Activated CD8-positive, alpha-beta T cell treated with anti-CD3 and anti-CD28 coated beads for 36 hours (primary cell): Measurements from ENCODE around the gene OCRL. TPM values are rescaled to one million over a fixed set of nuclear protein-coding genes. Genes with fewer than 3 reads are reported as not detected.

ENCODE experiments used
- ATAC-seq: fragments of 200-7000 bp; cut with Tn5 transposase; one replicate; pipeline ENCODE4 v1.10.0; 2021; ENCODE audit warnings: mild to moderate bottlenecking, moderate library complexity
- CTCF ChIA-PET: fragments of 350-600 bp; sonication (Branson Sonifier 250); formaldehyde crosslinking; loops from one replicate; lab custom pipeline; 2021; ENCODE audit warnings: antibody characterized with exemption; lab: Charles Lee
- POLR2A ChIA-PET: fragments of 350-600 bp; sonication (Branson Sonifier 250); formaldehyde crosslinking; loops from one replicate; lab custom pipeline; 2021; ENCODE audit warnings: antibody characterized with exemption; lab: Charles Lee
- DNase-seq: peaks from one replicate; pipeline ENCODE4 v3.0.0-alpha.2; 2020
- H3K27ac Mint-ChIP-seq: one replicate; pipeline ENCODE4 v1.8.0; 2021; ENCODE audit warnings: mild to moderate bottlenecking, mixed read lengths
- H3K27me3 Mint-ChIP-seq: one replicate; pipeline ENCODE4 v1.8.0; 2021; ENCODE audit warnings: mixed read lengths
- H3K36me3 Mint-ChIP-seq: one replicate; pipeline ENCODE4 v1.8.0; 2021; ENCODE audit warnings: low read depth, mixed read lengths
- H3K4me1 Mint-ChIP-seq: one replicate; pipeline ENCODE4 v1.8.0; 2021; ENCODE audit warnings: low read depth, mixed read lengths
- H3K4me3 Mint-ChIP-seq: one replicate; pipeline ENCODE4 v1.8.0; 2021; ENCODE audit warnings: mild to moderate bottlenecking, moderate library complexity, mixed read lengths
- H3K9me3 Mint-ChIP-seq: one replicate; pipeline ENCODE4 v1.8.0; 2021; ENCODE audit warnings: mixed read lengths
- intact Hi-C: fragments of 100-400 bp; cut with micrococcal nuclease; formaldehyde crosslinking; loops from one replicate; pipeline ENCODE4 v1.10.0; 2022
- total RNA-seq, 2 experiments: library from RNA; stranded (reverse); gene quantifications; one replicate each; pipeline ENCODE4 v1.2.3, GENCODE V29; 2021
- TF ChIP-seq, protein P1 (sequence below): fragments of 200-600 bp; IDR thresholded peaks from one replicate; pipeline ENCODE4 v1.8.0; 2022; ENCODE audit warnings: antibody characterized with exemption, mild to moderate bottlenecking

OCRL gene
- total RNA-seq, 2 experiments from 2014 or later = 2.0 to 2.2 TPM

DNA sequence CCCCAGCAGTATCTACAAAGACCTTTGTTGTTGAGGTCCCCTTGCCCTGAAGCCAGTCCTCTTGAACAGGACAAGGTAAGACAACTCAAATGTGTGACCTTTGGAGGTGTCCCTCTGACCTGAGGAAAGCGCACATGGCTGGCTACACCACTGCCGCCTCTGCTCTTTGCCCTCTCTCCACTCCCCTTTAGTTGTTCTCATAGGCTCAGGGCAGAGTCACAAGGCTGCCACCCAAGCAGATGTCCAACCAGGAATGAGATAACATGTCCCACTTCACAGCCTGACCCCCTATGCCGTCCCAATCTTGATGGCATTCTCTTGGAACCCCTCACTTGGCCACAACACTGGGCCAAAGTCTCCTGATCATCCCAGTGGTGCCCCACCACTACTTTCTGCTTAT, 68.4 kb downstream of the OCRL start:
- intact Hi-C loops = loop anchor here (5.0 to 10.0 kb wide), 3 partner anchors 119 to 586 kb away; no protein-coding TSS in a partner anchor
- H3K27ac Mint-ChIP-seq = no peak overlapping the region
- no peak overlapping the region for H3K4me3 Mint-ChIP-seq
- no peaks in the 10 kb centered on the region for H3K36me3 Mint-ChIP-seq
- TF ChIP-seq, protein P1, sequence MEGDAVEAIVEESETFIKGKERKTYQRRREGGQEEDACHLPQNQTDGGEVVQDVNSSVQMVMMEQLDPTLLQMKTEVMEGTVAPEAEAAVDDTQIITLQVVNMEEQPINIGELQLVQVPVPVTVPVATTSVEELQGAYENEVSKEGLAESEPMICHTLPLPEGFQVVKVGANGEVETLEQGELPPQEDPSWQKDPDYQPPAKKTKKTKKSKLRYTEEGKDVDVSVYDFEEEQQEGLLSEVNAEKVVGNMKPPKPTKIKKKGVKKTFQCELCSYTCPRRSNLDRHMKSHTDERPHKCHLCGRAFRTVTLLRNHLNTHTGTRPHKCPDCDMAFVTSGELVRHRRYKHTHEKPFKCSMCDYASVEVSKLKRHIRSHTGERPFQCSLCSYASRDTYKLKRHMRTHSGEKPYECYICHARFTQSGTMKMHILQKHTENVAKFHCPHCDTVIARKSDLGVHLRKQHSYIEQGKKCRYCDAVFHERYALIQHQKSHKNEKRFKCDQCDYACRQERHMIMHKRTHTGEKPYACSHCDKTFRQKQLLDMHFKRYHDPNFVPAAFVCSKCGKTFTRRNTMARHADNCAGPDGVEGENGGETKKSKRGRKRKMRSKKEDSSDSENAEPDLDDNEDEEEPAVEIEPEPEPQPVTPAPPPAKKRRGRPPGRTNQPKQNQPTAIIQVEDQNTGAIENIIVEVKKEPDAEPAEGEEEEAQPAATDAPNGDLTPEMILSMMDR = no peak
- no peaks in the 10 kb centered on the region for H3K9me3 Mint-ChIP-seq
- ATAC-seq (no peak), DNase-seq (no peak)
- peaks cover 19% of the 10 kb centered on the region for H3K4me1 Mint-ChIP-seq
- no peaks in the 10 kb centered on the region for H3K27me3 Mint-ChIP-seq
- ChIA-PET CTCF (interaction anchor here (0.8 to 2.1 kb wide), 3 partner anchors 29 to 452 kb away, joined by 3 to 8 read pairs (median 5); no protein-coding TSS in a partner anchor), POLR2A (no interaction called here)

DNA sequence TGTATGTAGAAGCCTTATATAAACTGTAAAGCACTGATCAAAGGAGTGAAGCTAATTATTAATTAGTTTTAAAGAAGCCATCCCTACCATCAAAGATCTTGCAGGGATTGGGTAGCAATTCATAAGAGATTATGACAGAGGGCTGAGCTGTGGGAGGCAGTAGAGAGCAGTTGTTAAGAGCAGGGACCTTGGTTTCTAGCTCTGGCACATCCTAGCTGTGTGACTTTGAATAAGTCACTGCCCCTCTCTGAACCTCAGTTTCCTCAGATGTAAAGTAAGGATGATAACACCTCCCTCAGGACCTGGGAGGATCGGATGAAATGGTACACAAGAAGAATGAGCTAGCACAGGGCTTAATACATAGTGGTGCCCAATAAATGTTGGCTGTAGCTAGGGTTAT, 69.3 kb downstream of the OCRL start:
- no peaks in the 10 kb centered on the region for H3K36me3 Mint-ChIP-seq
- no peaks in the 10 kb centered on the region for H3K9me3 Mint-ChIP-seq
- TF ChIP-seq, protein P1 = no peak
- peaks cover 13% of the 10 kb centered on the region for H3K4me1 Mint-ChIP-seq
- CTCF ChIA-PET = interaction anchor here (0.8 to 2.1 kb wide), 7 partner anchors 8 to 451 kb away, joined by 3 to 8 read pairs (median 5); no protein-coding TSS in a partner anchor
- intact Hi-C loops = loop anchor here (5.0 to 10.0 kb wide), 3 partner anchors 118 to 585 kb away; no protein-coding TSS in a partner anchor
- DNase-seq (no peak), ATAC-seq (no peak)
- no peak overlapping the region for H3K27ac Mint-ChIP-seq
- H3K27me3 Mint-ChIP-seq = no peaks in the 10 kb centered on the region
- POLR2A ChIA-PET = no interaction called here
- H3K4me3 Mint-ChIP-seq = no peak overlapping the region

DNA sequence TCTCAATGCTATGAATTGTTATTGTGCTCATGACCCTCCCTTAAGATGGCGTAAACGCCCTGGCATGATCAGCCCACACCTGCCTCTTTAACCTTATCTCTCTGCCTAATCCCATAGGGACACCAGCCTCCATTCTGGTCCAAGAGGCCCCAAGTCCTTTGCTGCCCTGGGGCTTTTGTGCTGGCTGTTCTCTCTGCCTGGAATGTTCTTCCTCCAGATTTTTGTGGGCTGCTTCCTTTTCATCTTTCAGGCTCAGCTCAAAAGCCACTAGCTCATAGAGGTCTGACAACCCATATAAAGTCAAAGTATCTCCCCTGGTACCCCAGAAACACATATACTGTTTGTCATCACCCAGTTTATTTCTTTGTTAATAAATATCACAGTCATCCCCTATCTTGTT, 72.3 kb downstream of the OCRL start:
- CTCF ChIA-PET = interaction anchor here (0.8 kb wide), 1 partner anchor 448 kb away, joined by 5 read pairs; no protein-coding TSS in a partner anchor

DNA sequence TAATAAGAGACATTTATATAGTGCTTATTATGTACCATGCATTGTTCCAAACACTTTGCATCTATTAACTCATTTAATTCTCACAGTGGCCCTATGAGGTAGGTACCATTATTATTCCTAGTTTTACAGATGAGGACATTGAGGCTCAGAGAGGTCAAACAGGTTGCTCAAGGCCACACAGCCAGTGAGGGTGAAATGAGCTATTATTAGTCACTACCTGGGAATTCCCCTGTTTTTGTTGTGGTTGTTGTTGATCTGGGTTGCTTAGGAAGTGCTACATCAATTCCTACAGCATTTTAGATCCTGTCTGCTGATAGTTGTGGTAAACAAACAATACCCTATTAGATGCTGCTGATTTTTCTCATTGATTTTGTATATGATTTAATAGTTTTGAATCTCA, 73.5 kb downstream of the OCRL start:
- intact Hi-C loops = no loop called here
- TF ChIP-seq, protein P1 = no peak
- no peak for ATAC-seq
- H3K9me3 Mint-ChIP-seq = no peaks in the 10 kb centered on the region
- CTCF ChIA-PET = no interaction called here
- no peak overlapping the region for H3K4me3 Mint-ChIP-seq
- H3K36me3 Mint-ChIP-seq = no peaks in the 10 kb centered on the region
- peaks cover 2% of the 10 kb centered on the region for H3K4me1 Mint-ChIP-seq
- POLR2A ChIA-PET = no interaction called here
- no peaks in the 10 kb centered on the region for H3K27me3 Mint-ChIP-seq
- no peak overlapping the region for H3K27ac Mint-ChIP-seq
- DNase-seq = no peak

More for the DNA sequence above, 72.3 kb downstream of the OCRL start:
- POLR2A ChIA-PET = no interaction called here
- Mint-ChIP-seq H3K9me3 (no peaks in the 10 kb centered on the region), H3K36me3 (no peaks in the 10 kb centered on the region), H3K27ac (no peak overlapping the region), H3K27me3 (no peaks in the 10 kb centered on the region), H3K4me3 (no peak overlapping the region), H3K4me1 (peaks cover 2% of the 10 kb centered on the region)
- intact Hi-C loops = no loop called here
- TF ChIP-seq, protein P1 = no peak
- no peak for DNase-seq
- no peak for ATAC-seq

DNA sequence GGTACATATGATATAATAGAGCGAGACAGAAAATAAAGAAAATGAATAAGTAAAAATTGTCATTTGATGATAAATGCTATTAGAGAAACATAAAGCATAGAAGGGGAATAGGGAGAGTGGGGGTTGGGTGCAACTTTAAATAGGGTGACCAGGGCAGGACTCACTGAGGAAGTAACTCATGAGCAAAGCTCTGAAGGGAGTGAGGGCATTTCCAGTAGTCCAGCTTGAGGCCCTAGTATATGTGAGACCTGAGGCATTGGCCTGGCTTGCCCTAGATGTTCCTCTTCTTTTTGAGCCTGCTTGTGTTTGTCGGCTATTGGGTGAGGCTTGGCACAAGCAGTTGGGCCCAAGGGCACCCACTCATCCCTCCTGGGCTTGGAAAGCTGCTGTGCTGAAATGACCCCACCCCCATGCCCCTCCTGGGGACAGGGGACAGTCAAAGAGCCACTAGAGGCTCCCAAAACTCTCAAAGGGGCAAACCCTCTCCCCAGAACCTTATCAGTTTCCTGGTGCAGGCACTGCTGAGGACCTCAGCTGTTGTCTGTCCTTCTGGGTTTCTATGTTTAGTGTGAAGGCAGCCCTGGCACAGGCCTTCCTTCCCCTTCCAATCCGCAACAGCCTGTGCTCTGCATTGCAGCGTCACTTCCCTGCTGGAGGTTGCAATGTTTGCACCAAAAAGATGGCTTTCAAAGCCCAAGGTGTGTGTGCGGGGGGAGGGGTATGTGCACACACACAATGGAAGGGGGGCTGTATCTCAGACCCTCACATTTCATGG, 74.6 kb downstream of the OCRL start:
- no peak overlapping the region for H3K27ac Mint-ChIP-seq
- H3K4me1 Mint-ChIP-seq = peaks cover 2% of the 10 kb centered on the region
- ATAC-seq (no peak), DNase-seq (no peak)
- intact Hi-C loops = no loop called here
- CTCF ChIA-PET = no interaction called here
- TF ChIP-seq, protein P1 = no peak
- H3K4me3 Mint-ChIP-seq = no peak overlapping the region
- POLR2A ChIA-PET = no interaction called here
- H3K27me3 Mint-ChIP-seq = no peaks in the 10 kb centered on the region
- no peaks in the 10 kb centered on the region for H3K9me3 Mint-ChIP-seq
- no peaks in the 10 kb centered on the region for H3K36me3 Mint-ChIP-seq
